Measurements from ENCODE around the gene EIF4H.

The EIF4H gene

GRCh38 chr7:74233655-74234285, 59.6 kb downstream of the EIF4H start:
- DNase-seq (ENCODE audit: low read depth): peak; percentile 51
- H3K4me3 ChIP-seq (replicated peaks; ENCODE audit: low read depth, low read length): no peak overlapping the region
- no peak for TF ChIP-seq CTCF (IDR thresholded peaks at IDR 0.05; ENCODE audit: low read length, missing control alignments)

DNA sequence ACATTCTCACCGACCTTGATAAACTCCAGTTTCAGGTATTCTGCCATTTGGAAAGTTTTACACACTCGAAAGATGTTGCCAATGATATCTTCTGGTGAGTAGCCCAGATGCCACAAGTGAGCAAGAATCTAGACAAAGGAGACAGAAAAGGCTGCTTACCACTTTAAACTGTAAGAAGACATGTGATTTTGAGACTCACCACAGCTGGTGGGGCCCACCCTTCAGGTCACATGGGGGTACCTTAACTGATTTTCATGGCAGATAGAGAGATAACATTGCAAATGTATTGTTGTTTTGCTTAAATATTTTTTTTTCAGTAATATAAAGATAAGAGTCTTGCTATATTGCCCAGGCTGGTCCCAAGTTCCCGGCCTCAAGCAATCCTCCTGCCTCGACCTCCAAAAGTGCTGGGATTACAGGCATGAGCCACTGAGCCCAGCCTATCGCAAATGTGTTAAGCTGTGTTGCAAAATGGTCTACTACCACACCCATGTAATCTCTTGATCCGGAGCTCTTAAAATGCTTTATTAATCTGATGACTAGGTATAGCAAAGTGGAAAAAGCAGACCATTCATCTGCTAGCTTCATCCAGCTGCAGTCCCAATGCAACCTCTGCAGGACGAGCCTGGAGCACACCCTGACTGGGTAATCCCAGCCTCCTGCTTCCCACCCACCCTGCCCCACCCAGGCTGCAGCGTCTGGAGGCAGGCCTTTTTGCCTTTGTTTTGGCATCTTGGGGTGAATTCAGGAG, 61.5 kb downstream of the EIF4H start:
- no peak for DNase-seq (ENCODE audit: low read depth)
- TF ChIP-seq CTCF (IDR thresholded peaks at IDR 0.05; ENCODE audit: low read length, missing control alignments): no peak
- no peak overlapping the region for H3K4me3 ChIP-seq (replicated peaks; ENCODE audit: low read depth, low read length)

- H3K4me3 ChIP-seq (replicated peaks; ENCODE audit: low read depth, low read length): no peak overlapping the region
Observed at GRCh38 chr7:74236284-74236683, 62.1 kb downstream of the EIF4H start.

DNA sequence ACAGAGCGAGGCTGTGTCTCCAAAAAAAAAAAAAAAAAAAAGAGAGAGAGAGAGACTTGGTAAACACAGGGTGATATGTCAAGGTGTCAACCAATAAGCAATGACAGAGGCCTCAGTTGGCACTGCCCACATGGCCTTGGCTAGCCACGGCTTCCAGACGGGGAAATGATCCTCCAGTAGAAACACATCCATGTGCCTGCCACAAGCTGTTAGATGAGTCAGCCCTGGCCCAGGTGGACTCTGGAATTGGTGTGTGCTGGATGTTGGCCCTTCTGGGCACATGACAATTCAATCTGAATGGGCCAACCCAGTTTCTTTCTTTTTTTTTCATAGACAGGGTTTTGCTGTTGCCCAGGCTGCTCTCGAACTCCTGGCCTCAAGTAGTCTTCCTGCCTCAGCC, 66.3 kb downstream of the EIF4H start:
- H3K4me3 ChIP-seq (replicated peaks; ENCODE audit: low read depth, low read length): no peak overlapping the region
- TF ChIP-seq CTCF (IDR thresholded peaks at IDR 0.05; ENCODE audit: low read length, missing control alignments): no peak

More at GRCh38 chr7:74236284-74236683, 62.1 kb downstream of the EIF4H start:
- no peak for TF ChIP-seq CTCF (IDR thresholded peaks at IDR 0.05; ENCODE audit: low read length, missing control alignments)
- no peak for DNase-seq (ENCODE audit: low read depth)

GRCh38 chr7:74242122-74242443, 67.9 kb downstream of the EIF4H start:
- H3K4me3 ChIP-seq (replicated peaks; ENCODE audit: low read depth, low read length): no peak overlapping the region
- no peak for DNase-seq (ENCODE audit: low read depth)
- TF ChIP-seq CTCF (IDR thresholded peaks at IDR 0.05; ENCODE audit: low read length, missing control alignments): no peak

More for the DNA sequence above, 66.3 kb downstream of the EIF4H start:
- no peak for DNase-seq (ENCODE audit: low read depth)

DNA sequence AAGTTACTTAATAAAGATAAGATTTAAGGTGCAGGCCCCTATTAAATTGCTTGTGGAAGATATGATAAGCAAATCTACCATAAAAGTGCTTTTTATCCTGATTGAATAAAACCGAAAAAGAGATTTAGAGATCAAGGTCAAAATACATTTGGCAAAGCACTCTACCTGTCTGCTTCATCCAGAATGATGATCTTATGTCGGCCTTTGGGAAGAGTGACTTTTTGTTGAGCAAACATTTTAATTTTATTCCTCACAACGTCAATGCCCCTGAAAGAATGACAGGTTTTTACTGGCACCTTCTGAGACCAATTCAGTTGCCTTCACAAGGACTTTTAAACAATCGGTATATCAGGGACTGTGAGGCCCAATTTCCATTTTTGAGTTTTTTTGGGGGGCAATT, 72.3 kb downstream of the EIF4H start:
- TF ChIP-seq CTCF (IDR thresholded peaks at IDR 0.05; ENCODE audit: low read length, missing control alignments): no peak
- no peak overlapping the region for H3K4me3 ChIP-seq (replicated peaks; ENCODE audit: low read depth, low read length)
- no peak for DNase-seq (ENCODE audit: low read depth)

All from fibroblast of pulmonary artery (primary cell).